GM12891 (cell line): ENCODE data around the gene CKMT1B. TPM values are rescaled to one million over a fixed set of nuclear protein-coding genes. Genes with fewer than 3 reads are reported as not detected.
"Not testable (repeated sequence)": the region's sequence is repeated elsewhere in the genome, so short reads cannot be mapped to it uniquely, and the experiment has no call there.

Experiments
- DNase-seq: peaks from one replicate; pipeline ENCODE4 v3.0.0; 2011; ENCODE audit warnings: low spot score; ENCODE audit not compliant: insufficient read length
- FAIRE-seq: peaks from 2 replicates; lab custom pipeline; 2011; peaks lifted over from hg19 to GRCh38; lab: Jason Lieb, UNC
- PAX5 ChIP-seq: IDR thresholded peaks from 2 replicates; pipeline ENCODE4 v1.6.1; 2011; ENCODE audit warnings: low read length, moderate library complexity, mild to moderate bottlenecking; ENCODE audit not compliant: insufficient read depth, severe bottlenecking
- POLR2A ChIP-seq: IDR thresholded peaks from 2 replicates; pipeline ENCODE4 v1.6.1; 2011; ENCODE audit warnings: low read depth, low read length, control low read depth
- POLR2AphosphoS5 ChIP-seq: IDR thresholded peaks from 2 replicates; pipeline ENCODE4 v1.6.1; 2011; ENCODE audit warnings: low read depth, low read length, control low read depth
- POU2F2 ChIP-seq: IDR thresholded peaks from 2 replicates; pipeline ENCODE4 v1.6.1; 2011; ENCODE audit warnings: low read depth, mild to moderate bottlenecking, control low read depth, low read length, moderate library complexity
- SPI1 ChIP-seq: IDR thresholded peaks from 2 replicates; pipeline ENCODE4 v1.6.1; 2011; ENCODE audit warnings: low read depth, low read length, control low read depth
- TAF1 ChIP-seq: IDR thresholded peaks from 2 replicates; pipeline ENCODE4 v1.6.1; 2011; ENCODE audit warnings: low read depth, low read length, control low read depth
- polyA plus RNA-seq: library from polyadenylated mRNA; unstranded; fragments of >200 nt; gene quantifications from one replicate; pipeline ENCODE4 v1.2.1, GENCODE V29; 2012; ENCODE audit warnings: low read depth, missing spikeins, inconsistent platforms; ENCODE audit not compliant: missing spikeins

Gene CKMT1B
- not detected for polyA plus RNA-seq

GRCh38 chr15:43593328-43594190, at the start of gene CKMT1B:
Gene CKMT1B, plus strand, starts transcription at chr15:43594027. Its CDS starts 192 bp downstream, at chr15:43594219.
- not testable (repeated sequence) for DNase-seq
- FAIRE-seq: peak; percentile 68

- no peak for TF ChIP-seq SPI1
- no peak for TF ChIP-seq POU2F2
- TF ChIP-seq TAF1: no peak
- TF ChIP-seq POLR2A: no peak
- TF ChIP-seq PAX5: no peak
- FAIRE-seq (no peak), DNase-seq (no peak)
Measured at GRCh38 chr15:43544266-43544665, 49.6 kb upstream of the CKMT1B start.

- no peak for FAIRE-seq
Measured at GRCh38 chr15:43545426-43545825, 48.4 kb upstream of the CKMT1B start.

GRCh38 chr15:43547539-43547938, 46.3 kb upstream of the CKMT1B start:
- TF ChIP-seq TAF1 (no peak), POU2F2 (no peak), POLR2AphosphoS5 (no peak), POLR2A (no peak), SPI1 (no peak), PAX5 (no peak)
- DNase-seq (no peak), FAIRE-seq (no peak)

More at GRCh38 chr15:43545426-43545825, 48.4 kb upstream of the CKMT1B start:
- TF ChIP-seq TAF1: no peak
- no peak for TF ChIP-seq SPI1
- TF ChIP-seq POLR2A: no peak
- TF ChIP-seq POU2F2: no peak
- no peak for TF ChIP-seq PAX5
- TF ChIP-seq POLR2AphosphoS5: no peak
- DNase-seq: no peak

GRCh38 chr15:43550527-43551363, 43.1 kb upstream of the CKMT1B start:
- DNase-seq: no peak
- FAIRE-seq: no peak

GRCh38 chr15:43552256-43552655, 41.6 kb upstream of the CKMT1B start:
- TF ChIP-seq POLR2AphosphoS5 (no peak), POU2F2 (no peak), SPI1 (no peak), POLR2A (no peak), TAF1 (no peak), PAX5 (no peak)
- FAIRE-seq (no peak), DNase-seq (no peak)

More at GRCh38 chr15:43550527-43551363, 43.1 kb upstream of the CKMT1B start:
- no peak for TF ChIP-seq SPI1

- FAIRE-seq: no peak
- TF ChIP-seq POLR2AphosphoS5 (no peak), PAX5 (no peak), POU2F2 (no peak), SPI1 (no peak), TAF1 (no peak), POLR2A (no peak)
Measured at GRCh38 chr15:43552986-43553385, 40.8 kb upstream of the CKMT1B start.

GRCh38 chr15:43562753-43563152, 31.1 kb upstream of the CKMT1B start:
- FAIRE-seq, DNase-seq: not testable (repeated sequence)

More at GRCh38 chr15:43552986-43553385, 40.8 kb upstream of the CKMT1B start:
- DNase-seq: no peak

GRCh38 chr15:43563793-43564192, 30.0 kb upstream of the CKMT1B start:
- FAIRE-seq: peak; percentile 57
- DNase-seq: not testable (repeated sequence)

- not testable (repeated sequence) for DNase-seq, FAIRE-seq
Measured at GRCh38 chr15:43566615-43567014, 27.2 kb upstream of the CKMT1B start.

GRCh38 chr15:43574607-43575006, 19.2 kb upstream of the CKMT1B start:
- not testable (repeated sequence) for FAIRE-seq

GRCh38 chr15:43589778-43590466, 3.9 kb upstream of the CKMT1B start, which contains the start of gene PPIP5K1:
Gene PPIP5K1, minus strand, starts transcription at chr15:43590208. Its CDS starts 5,704 bp downstream, at chr15:43584504.
- not testable (repeated sequence) for DNase-seq
- peak; percentile 100 for FAIRE-seq

More at GRCh38 chr15:43574607-43575006, 19.2 kb upstream of the CKMT1B start:
- DNase-seq: not testable (repeated sequence)

GRCh38 chr15:43592841-43593240, 986 bp upstream of the CKMT1B start:
- not testable (repeated sequence) for DNase-seq, FAIRE-seq

GRCh38 chr15:43599131-43599530, 5.3 kb downstream of the CKMT1B start:
- not testable (repeated sequence) for DNase-seq, FAIRE-seq

- FAIRE-seq, DNase-seq: not testable (repeated sequence)
Measured at GRCh38 chr15:43600200-43600599, 6.4 kb downstream of the CKMT1B start.
